ENCODE results near the gene MBOAT1. TPM values are rescaled to one million over a fixed set of nuclear protein-coding genes. Genes with fewer than 3 reads are reported as not detected.

Gene MBOAT1
- total RNA-seq, 1 donor from 2014 or later: 6.4 TPM

- H3K27ac ChIP-seq (ENCODE audit: low read depth, low read length): no peak overlapping the region
- H3K4me2 ChIP-seq (ENCODE audit: low read length): no peak overlapping the region
- H3K9me3 Mint-ChIP-seq (ENCODE audit: unreplicated experiment): no peaks in the 10 kb centered on the region
- no peaks in the 10 kb centered on the region for H3K9me3 ChIP-seq (ENCODE audit: insufficient read depth, low read depth, low read length)
- H3K79me2 ChIP-seq (ENCODE audit: insufficient read depth, low read length): no peaks in the 10 kb centered on the region
- H3K36me3 ChIP-seq (ENCODE audit: insufficient read depth, low read length): no peaks in the 10 kb centered on the region
- H3K27me3 Mint-ChIP-seq (ENCODE audit: low read depth, unreplicated experiment): no peaks in the 10 kb centered on the region
- no peak overlapping the region for H3K9ac ChIP-seq (ENCODE audit: low read length)
- FAIRE-seq (no peak), DNase-seq (ENCODE audit: low read depth) (peak; percentile 56)
- peaks cover 16% of the 10 kb centered on the region for H3K4me1 Mint-ChIP-seq (ENCODE audit: low read depth, unreplicated experiment)
- no peaks in the 10 kb centered on the region for H3K4me1 ChIP-seq (ENCODE audit: insufficient read depth, low read length)
- no peaks in the 10 kb centered on the region for H4K20me1 ChIP-seq (ENCODE audit: insufficient read depth, low read length)
- H3K27ac Mint-ChIP-seq (ENCODE audit: unreplicated experiment): peak overlapping the region; percentile 3
- no peak overlapping the region for H3K4me3 ChIP-seq (ENCODE audit: insufficient read depth, low read depth, low read length)
- no peak overlapping the region for H2AFZ ChIP-seq (ENCODE audit: low read depth, low read length)
- no peak overlapping the region for H3K4me3 Mint-ChIP-seq (ENCODE audit: unreplicated experiment)
- no peaks in the 10 kb centered on the region for H3K27me3 ChIP-seq (ENCODE audit: insufficient read depth, low read length)
- H3K36me3 Mint-ChIP-seq (ENCODE audit: low read depth, unreplicated experiment): peaks cover 3% of the 10 kb centered on the region
- no peak for TF ChIP-seq CTCF (IDR thresholded peaks at IDR 0.05; ENCODE audit: insufficient read depth, low read depth, low read length)
- TF ChIP-seq EZH2 (IDR thresholded peaks at IDR 0.05; ENCODE audit: insufficient read depth, low read length): no peak
Measured at GRCh38 chr6:20117474-20117873, 94.8 kb downstream of the MBOAT1 start.

- DNase-seq (ENCODE audit: low read depth): no peak
- Histone ChIP-seq H3K79me2 (ENCODE audit: insufficient read depth, low read length) (no peaks in the 10 kb centered on the region), H4K20me1 (ENCODE audit: insufficient read depth, low read length) (no peaks in the 10 kb centered on the region), H3K4me1 (ENCODE audit: insufficient read depth, low read length) (no peaks in the 10 kb centered on the region), H3K36me3 (ENCODE audit: insufficient read depth, low read length) (no peaks in the 10 kb centered on the region), H3K9ac (ENCODE audit: low read length) (no peak overlapping the region), H2AFZ (ENCODE audit: low read depth, low read length) (no peak overlapping the region), H3K4me3 (ENCODE audit: insufficient read depth, low read depth, low read length) (no peak overlapping the region), H3K4me2 (ENCODE audit: low read length) (no peak overlapping the region), H3K27me3 (ENCODE audit: insufficient read depth, low read length) (no peaks in the 10 kb centered on the region), H3K9me3 (ENCODE audit: insufficient read depth, low read depth, low read length) (no peaks in the 10 kb centered on the region), H3K27ac (ENCODE audit: low read depth, low read length) (no peak overlapping the region)
- TF ChIP-seq CTCF (IDR thresholded peaks at IDR 0.05; ENCODE audit: insufficient read depth, low read depth, low read length): no peak
- TF ChIP-seq EZH2 (IDR thresholded peaks at IDR 0.05; ENCODE audit: insufficient read depth, low read length): no peak
- no peak overlapping the region for H3K4me3 Mint-ChIP-seq (ENCODE audit: unreplicated experiment)
- FAIRE-seq: no peak
- peaks cover 3% of the 10 kb centered on the region for H3K36me3 Mint-ChIP-seq (ENCODE audit: low read depth, unreplicated experiment)
- H3K27ac Mint-ChIP-seq (ENCODE audit: unreplicated experiment): no peak overlapping the region
- H3K9me3 Mint-ChIP-seq (ENCODE audit: unreplicated experiment): no peaks in the 10 kb centered on the region
- peaks cover 16% of the 10 kb centered on the region for H3K4me1 Mint-ChIP-seq (ENCODE audit: low read depth, unreplicated experiment)
- no peaks in the 10 kb centered on the region for H3K27me3 Mint-ChIP-seq (ENCODE audit: low read depth, unreplicated experiment)
Measured at GRCh38 chr6:20116792-20117191, 95.5 kb downstream of the MBOAT1 start.

GRCh38 chr6:20115246-20115980, 96.9 kb downstream of the MBOAT1 start:
- H3K4me1 Mint-ChIP-seq (ENCODE audit: low read depth, unreplicated experiment): peaks cover 16% of the 10 kb centered on the region
- H3K9me3 Mint-ChIP-seq (ENCODE audit: unreplicated experiment): no peaks in the 10 kb centered on the region
- H3K27ac Mint-ChIP-seq (ENCODE audit: unreplicated experiment): peak overlapping the region; percentile 23

More at GRCh38 chr6:20115246-20115980, 96.9 kb downstream of the MBOAT1 start:
- TF ChIP-seq EZH2 (IDR thresholded peaks at IDR 0.05; ENCODE audit: insufficient read depth, low read length) (no peak), CTCF (IDR thresholded peaks at IDR 0.05; ENCODE audit: insufficient read depth, low read depth, low read length) (no peak)
- no peak overlapping the region for H2AFZ ChIP-seq (ENCODE audit: low read depth, low read length)
- no peaks in the 10 kb centered on the region for H3K36me3 ChIP-seq (ENCODE audit: insufficient read depth, low read length)
- FAIRE-seq (no peak), DNase-seq (ENCODE audit: low read depth) (no peak)
- H3K4me1 ChIP-seq (ENCODE audit: insufficient read depth, low read length): no peaks in the 10 kb centered on the region
- no peaks in the 10 kb centered on the region for H3K79me2 ChIP-seq (ENCODE audit: insufficient read depth, low read length)
- no peaks in the 10 kb centered on the region for H3K36me3 Mint-ChIP-seq (ENCODE audit: low read depth, unreplicated experiment)
- H3K4me3 Mint-ChIP-seq (ENCODE audit: unreplicated experiment): no peak overlapping the region
- H3K9ac ChIP-seq (ENCODE audit: low read length): no peak overlapping the region
- H3K27me3 ChIP-seq (ENCODE audit: insufficient read depth, low read length): no peaks in the 10 kb centered on the region
- H3K4me2 ChIP-seq (ENCODE audit: low read length): no peak overlapping the region
- no peak overlapping the region for H3K27ac ChIP-seq (ENCODE audit: low read depth, low read length)
- no peaks in the 10 kb centered on the region for H3K9me3 ChIP-seq (ENCODE audit: insufficient read depth, low read depth, low read length)
- H3K4me3 ChIP-seq (ENCODE audit: insufficient read depth, low read depth, low read length): no peak overlapping the region
- no peaks in the 10 kb centered on the region for H4K20me1 ChIP-seq (ENCODE audit: insufficient read depth, low read length)
- H3K27me3 Mint-ChIP-seq (ENCODE audit: low read depth, unreplicated experiment): no peaks in the 10 kb centered on the region

All from astrocyte (in vitro differentiated cells and primary cell).